K562 (cell line): ENCODE data around the gene TSEN54. TPM values are rescaled to one million over a fixed set of nuclear protein-coding genes. Genes with fewer than 3 reads are reported as not detected.

Experiments
- CBFB ChIP-seq: sonication (generic); formaldehyde crosslinking; IDR thresholded peaks from 2 replicates; pipeline ENCODE4 v1.4.0; 2020; ENCODE audit warnings: mild to moderate bottlenecking, missing genetic modification reagents
- CTBP1 ChIP-seq: fragments of 450-650 bp; IDR thresholded peaks from 2 replicates; pipeline ENCODE4 v1.6.1; 2016; ENCODE audit warnings: borderline replicate concordance
- ESRRA ChIP-seq: fragments of 450-650 bp; IDR thresholded peaks from 2 replicates; pipeline ENCODE4 v1.6.1; 2014; ENCODE audit warnings: low read depth, mild to moderate bottlenecking, moderate library complexity, borderline replicate concordance
- ETV6 ChIP-seq, 3 experiments: fragments of 150-350 bp in 1 of 3; sonication (generic) in 1 of 3; formaldehyde crosslinking in 1 of 3; IDR thresholded peaks; 2 replicates each; pipeline versions ENCODE4 v1.6.1 to v1.8.0; 2014 to 2022; ENCODE audit warnings: borderline replicate concordance in 2 of 3, low read depth in 2 of 3, antibody characterized with exemption in 1 of 3, low read length in 1 of 3, mild to moderate bottlenecking in 1 of 3, missing genetic modification reagents in 1 of 3
- FOXK1 ChIP-seq: sonication (generic); formaldehyde crosslinking; IDR thresholded peaks from 2 replicates; pipeline ENCODE4 v1.8.0; 2022; ENCODE audit warnings: missing genetic modification reagents, mild to moderate bottlenecking, borderline replicate concordance
- IRF2 ChIP-seq: sonication (generic); formaldehyde crosslinking; IDR thresholded peaks from 2 replicates; pipeline ENCODE4 v1.8.1; 2022; ENCODE audit warnings: mild to moderate bottlenecking, missing genetic modification reagents
- MCM2 ChIP-seq: fragments of 450-650 bp; IDR thresholded peaks from 2 replicates; pipeline ENCODE4 v1.6.1; 2017; ENCODE audit warnings: low read depth, mild to moderate bottlenecking
- MEIS2 ChIP-seq: fragments of 450-650 bp; IDR thresholded peaks from 2 replicates; pipeline ENCODE4 v1.6.1; 2014; ENCODE audit warnings: mild to moderate bottlenecking; ENCODE audit not compliant: partially characterized antibody
- NBN ChIP-seq: fragments of 450-650 bp; IDR thresholded peaks from 2 replicates; pipeline ENCODE4 v1.6.1; 2016; ENCODE audit warnings: low read depth, mild to moderate bottlenecking
- NCOA6 ChIP-seq: fragments of 450-650 bp; IDR thresholded peaks from 2 replicates; pipeline ENCODE4 v1.6.1; 2017; ENCODE audit warnings: mild to moderate bottlenecking
- NR0B1 ChIP-seq: fragments of 450-650 bp; IDR thresholded peaks from one replicate; pipeline ENCODE4 v1.6.1; 2018; ENCODE audit warnings: mild to moderate bottlenecking, moderate library complexity; ENCODE audit not compliant: partially characterized antibody
- RFX1 ChIP-seq: fragments of 450-650 bp; IDR thresholded peaks from 2 replicates; pipeline ENCODE4 v1.6.1; 2016; ENCODE audit warnings: mild to moderate bottlenecking, moderate library complexity
- SMAD3 ChIP-seq: fragments of 450-650 bp; formaldehyde crosslinking; conservative IDR thresholded peaks from 2 replicates; pipeline ENCODE4 v1.4.0; 2020; ENCODE audit warnings: mild to moderate bottlenecking
- SMARCB1 ChIP-seq: IDR thresholded peaks from 2 replicates; pipeline ENCODE4 v1.6.1; 2011; ENCODE audit warnings: improper control_type of control experiment, low read depth; ENCODE audit not compliant: insufficient read length
- USF1 ChIP-seq: sonication (generic); formaldehyde crosslinking; IDR thresholded peaks from 2 replicates; pipeline ENCODE4 v1.9.0; 2022; ENCODE audit warnings: mild to moderate bottlenecking, missing genetic modification reagents
- XRCC4 ChIP-seq: IDR thresholded peaks from one replicate; pipeline ENCODE4 v1.6.1; 2011; ENCODE audit not compliant: insufficient read depth, insufficient read length; ENCODE audit errors: extremely low read depth
- ZBTB43 ChIP-seq: sonication (generic); formaldehyde crosslinking; IDR thresholded peaks from 2 replicates; pipeline ENCODE4 v1.8.0; 2023; ENCODE audit warnings: mild to moderate bottlenecking, missing genetic modification reagents
- ZKSCAN1 ChIP-seq: fragments of 150-350 bp; IDR thresholded peaks from 2 replicates; pipeline ENCODE4 v1.6.1; 2016; ENCODE audit warnings: low read depth, low read length
- ZNF561 ChIP-seq: fragments of 450-650 bp; formaldehyde crosslinking; conservative IDR thresholded peaks from 2 replicates; pipeline ENCODE4 v1.4.0; 2020; ENCODE audit warnings: mild to moderate bottlenecking, moderate library complexity
- polyA plus RNA-seq, 8 experiments: library from polyadenylated mRNA; depleted of rRNA in 4 of 8; stranded (reverse) in 5 of 8; unstranded in 3 of 8; fragments of >200 nt; fragmentation: Nextera tagmentation in 2 of 8; fragmentation: Illumina TruSeq in 1 of 8; extraction: Ambion mirVana in 2 of 8; extraction: Trizol in 1 of 8; gene quantifications; 2 replicates each; pipeline versions ENCODE4 v1.2.1 to v1.2.3, GENCODE V29; 2011 to 2014; ENCODE audit warnings: inconsistent platforms in 1 of 8, missing spikeins in 1 of 8
- total RNA-seq, 7 experiments: library from RNA; depleted of rRNA in 6 of 7; stranded (reverse); fragments of >200 nt in 6 of 7; fragmentation: Illumina TruSeq in 2 of 7; extraction: Trizol in 2 of 7; gene quantifications; 2 replicates each; pipeline versions ENCODE4 v1.2.1 to v1.2.3, GENCODE V29; 2011 to 2021; ENCODE audit warnings: low replicate concordance in 1 of 7
- TF ChIP-seq, protein P1 (sequence below): sonication (generic); formaldehyde crosslinking; IDR thresholded peaks from 2 replicates; pipeline ENCODE4 v1.8.0; 2022; ENCODE audit warnings: mild to moderate bottlenecking, missing genetic modification reagents

TSEN54 gene
- total and polyA plus RNA-seq, 9 of the 15 experiments (the other 6 are each of a cell fraction or from before 2014, with no cell fraction given), result 5.9 to 64.3 (median 48.9) TPM

GRCh38 chr17:75515496-75516254 lies 653 bp upstream of the TSEN54 start, which contains the start of gene CASKIN2 (continued):
- TF ChIP-seq FOXK1 (CRISPR knock-in tag), result 0 out of 2 replicates have a peak, but pooled peaks have one; percentile 81
- TF ChIP-seq MCM2, result no peak
- peak; percentile 93; the same call in 1 of the 2 replicates for TF ChIP-seq ZBTB43 (CRISPR knock-in tag)
- TF ChIP-seq NCOA6, result peak; percentile 97
- peak; percentile 66 for TF ChIP-seq MEIS2
- peak; percentile 51; the same call in 1 of the 2 replicates for TF ChIP-seq ZKSCAN1
- peak; percentile 53 for TF ChIP-seq USF1 (CRISPR knock-in tag)
- TF ChIP-seq NBN, result no peak
- TF ChIP-seq CTBP1, result peak; percentile 66
- no peak for TF ChIP-seq XRCC4
- TF ChIP-seq SMAD3 (CRISPR knock-in tag), result 0 out of 2 replicates have a peak, but pooled peaks have one; percentile 4
- TF ChIP-seq CBFB, result peak; percentile 55; the same call in 1 of the 2 replicates
- no peak for TF ChIP-seq NR0B1
- 0 out of 2 replicates have a peak, but pooled peaks have one; percentile 12 for TF ChIP-seq ZNF561 (CRISPR knock-in tag)
- TF ChIP-seq ESRRA, result peak; percentile 48
- TF ChIP-seq SMARCB1, result peak; percentile 1
- TF ChIP-seq RFX1, result no peak
- no peak for TF ChIP-seq ETV6 (IDR thresholded peaks at IDR 0.05; ENCODE audit: borderline replicate concordance in 1 of 2, low read depth in 2 of 2, low read length in 1 of 2)
- TF ChIP-seq ETV6 (CRISPR knock-in tag; IDR thresholded peaks at IDR 0.05; ENCODE audit: borderline replicate concordance), result peak; percentile 93; the same call in 1 of the 2 replicates
- peak; percentile 90; the same call in 1 of the 2 replicates for TF ChIP-seq IRF2 (CRISPR knock-in tag)
- TF ChIP-seq, protein P1, sequence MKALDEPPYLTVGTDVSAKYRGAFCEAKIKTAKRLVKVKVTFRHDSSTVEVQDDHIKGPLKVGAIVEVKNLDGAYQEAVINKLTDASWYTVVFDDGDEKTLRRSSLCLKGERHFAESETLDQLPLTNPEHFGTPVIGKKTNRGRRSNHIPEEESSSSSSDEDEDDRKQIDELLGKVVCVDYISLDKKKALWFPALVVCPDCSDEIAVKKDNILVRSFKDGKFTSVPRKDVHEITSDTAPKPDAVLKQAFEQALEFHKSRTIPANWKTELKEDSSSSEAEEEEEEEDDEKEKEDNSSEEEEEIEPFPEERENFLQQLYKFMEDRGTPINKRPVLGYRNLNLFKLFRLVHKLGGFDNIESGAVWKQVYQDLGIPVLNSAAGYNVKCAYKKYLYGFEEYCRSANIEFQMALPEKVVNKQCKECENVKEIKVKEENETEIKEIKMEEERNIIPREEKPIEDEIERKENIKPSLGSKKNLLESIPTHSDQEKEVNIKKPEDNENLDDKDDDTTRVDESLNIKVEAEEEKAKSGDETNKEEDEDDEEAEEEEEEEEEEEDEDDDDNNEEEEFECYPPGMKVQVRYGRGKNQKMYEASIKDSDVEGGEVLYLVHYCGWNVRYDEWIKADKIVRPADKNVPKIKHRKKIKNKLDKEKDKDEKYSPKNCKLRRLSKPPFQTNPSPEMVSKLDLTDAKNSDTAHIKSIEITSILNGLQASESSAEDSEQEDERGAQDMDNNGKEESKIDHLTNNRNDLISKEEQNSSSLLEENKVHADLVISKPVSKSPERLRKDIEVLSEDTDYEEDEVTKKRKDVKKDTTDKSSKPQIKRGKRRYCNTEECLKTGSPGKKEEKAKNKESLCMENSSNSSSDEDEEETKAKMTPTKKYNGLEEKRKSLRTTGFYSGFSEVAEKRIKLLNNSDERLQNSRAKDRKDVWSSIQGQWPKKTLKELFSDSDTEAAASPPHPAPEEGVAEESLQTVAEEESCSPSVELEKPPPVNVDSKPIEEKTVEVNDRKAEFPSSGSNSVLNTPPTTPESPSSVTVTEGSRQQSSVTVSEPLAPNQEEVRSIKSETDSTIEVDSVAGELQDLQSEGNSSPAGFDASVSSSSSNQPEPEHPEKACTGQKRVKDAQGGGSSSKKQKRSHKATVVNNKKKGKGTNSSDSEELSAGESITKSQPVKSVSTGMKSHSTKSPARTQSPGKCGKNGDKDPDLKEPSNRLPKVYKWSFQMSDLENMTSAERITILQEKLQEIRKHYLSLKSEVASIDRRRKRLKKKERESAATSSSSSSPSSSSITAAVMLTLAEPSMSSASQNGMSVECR (CRISPR knock-in tag), result peak; percentile 100
